Measurements from ENCODE around the gene COX10. TPM values are rescaled to one million over a fixed set of nuclear protein-coding genes. Genes with fewer than 3 reads are reported as not detected.

Gene COX10
- total RNA-seq, 2 experiments from 2014 or later, result 21.1 to 24.9 TPM

DNA sequence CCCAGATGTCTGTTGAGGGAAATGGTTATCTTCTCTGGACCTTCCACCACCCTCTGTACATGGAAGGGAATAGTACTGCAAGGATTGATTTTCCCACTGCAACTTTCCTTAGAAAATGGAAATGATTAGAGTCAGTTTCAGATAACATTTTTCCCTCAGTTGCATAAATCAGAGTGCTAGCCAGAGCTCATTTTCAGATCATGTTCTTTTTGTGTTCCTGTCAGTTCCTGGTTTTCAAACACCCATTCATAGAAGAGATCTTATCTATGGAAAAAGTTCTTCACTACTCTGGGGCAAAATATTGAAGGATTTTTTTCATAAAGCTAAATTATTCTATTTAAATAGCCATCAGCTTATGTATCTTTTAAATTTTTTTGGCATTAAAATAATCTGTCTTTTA, 11.7 kb upstream of the COX10 start:
- Histone ChIP-seq H3K4me3 (ENCODE audit: low read depth, low read length, poor library complexity, severe bottlenecking) (no peak overlapping the region), H4K20me1 (ENCODE audit: insufficient read depth, low read length) (peaks cover 4% of the 10 kb centered on the region; the same call in 1 of the 2 replicates), H3K36me3 (ENCODE audit: insufficient read depth, low read length) (peaks cover 56% of the 10 kb centered on the region), H3K9me3 (ENCODE audit: low read length) (no peaks in the 10 kb centered on the region), H3K4me2 (ENCODE audit: low read length) (no peak overlapping the region), H2AFZ (ENCODE audit: low read length) (no peak overlapping the region), H3K79me2 (ENCODE audit: insufficient read depth, low read depth, low read length) (no peaks in the 10 kb centered on the region), H3K9me2 (ENCODE audit: insufficient read depth, low read length) (no peaks in the 10 kb centered on the region), H3K27ac (ENCODE audit: low read depth, low read length, poor library complexity, severe bottlenecking) (no peak overlapping the region), H3K4me1 (ENCODE audit: insufficient read depth, low read length, poor library complexity, severe bottlenecking) (no peaks in the 10 kb centered on the region)
- no TSS peak for BruUV-seq (replicated peaks)
- no peak for DNase-seq (ENCODE audit: low spot score)
- ChIA-PET POLR2A (interaction anchor here (0.5 to 1.0 kb wide), 5 partner anchors 13 to 398 kb away, joined by 3 to 5 read pairs (median 4); no protein-coding TSS in a partner anchor), CTCF (ENCODE audit: unreplicated experiment) (no interaction called here)
- intact Hi-C loops (cut with micrococcal nuclease; ENCODE audit: unreplicated experiment), result no loop called here
- TF ChIP-seq, protein P1, sequence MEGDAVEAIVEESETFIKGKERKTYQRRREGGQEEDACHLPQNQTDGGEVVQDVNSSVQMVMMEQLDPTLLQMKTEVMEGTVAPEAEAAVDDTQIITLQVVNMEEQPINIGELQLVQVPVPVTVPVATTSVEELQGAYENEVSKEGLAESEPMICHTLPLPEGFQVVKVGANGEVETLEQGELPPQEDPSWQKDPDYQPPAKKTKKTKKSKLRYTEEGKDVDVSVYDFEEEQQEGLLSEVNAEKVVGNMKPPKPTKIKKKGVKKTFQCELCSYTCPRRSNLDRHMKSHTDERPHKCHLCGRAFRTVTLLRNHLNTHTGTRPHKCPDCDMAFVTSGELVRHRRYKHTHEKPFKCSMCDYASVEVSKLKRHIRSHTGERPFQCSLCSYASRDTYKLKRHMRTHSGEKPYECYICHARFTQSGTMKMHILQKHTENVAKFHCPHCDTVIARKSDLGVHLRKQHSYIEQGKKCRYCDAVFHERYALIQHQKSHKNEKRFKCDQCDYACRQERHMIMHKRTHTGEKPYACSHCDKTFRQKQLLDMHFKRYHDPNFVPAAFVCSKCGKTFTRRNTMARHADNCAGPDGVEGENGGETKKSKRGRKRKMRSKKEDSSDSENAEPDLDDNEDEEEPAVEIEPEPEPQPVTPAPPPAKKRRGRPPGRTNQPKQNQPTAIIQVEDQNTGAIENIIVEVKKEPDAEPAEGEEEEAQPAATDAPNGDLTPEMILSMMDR (conservative IDR thresholded peaks at IDR 0.05; ENCODE audit: low read length), result no peak
- no peak for TF ChIP-seq EZH2phosphoT487 (IDR thresholded peaks at IDR 0.05; ENCODE audit: borderline replicate concordance, low read depth, low read length)

DNA sequence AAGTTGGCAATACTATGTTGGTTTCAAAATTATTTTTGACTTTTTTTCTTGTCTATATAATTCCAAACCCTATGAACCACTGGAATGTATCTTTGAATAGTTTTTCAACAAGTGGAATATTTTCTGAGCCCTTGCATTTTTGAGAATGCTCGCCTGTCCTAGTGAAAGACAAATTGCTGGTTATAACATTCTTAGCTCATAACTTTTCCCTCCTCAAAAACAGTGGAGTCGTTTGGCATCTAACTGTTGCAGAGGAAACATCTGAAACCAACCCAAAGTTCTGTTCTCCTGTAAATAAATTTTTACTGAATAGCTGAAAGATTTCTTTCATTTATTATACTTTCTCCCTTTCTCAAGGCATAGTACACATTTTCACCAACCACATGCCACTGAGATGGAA, 11.3 kb upstream of the COX10 start:
- Histone ChIP-seq H3K36me3 (ENCODE audit: insufficient read depth, low read length) (peaks cover 56% of the 10 kb centered on the region), H4K20me1 (ENCODE audit: insufficient read depth, low read length) (peaks cover 4% of the 10 kb centered on the region; the same call in 1 of the 2 replicates), H3K9me2 (ENCODE audit: insufficient read depth, low read length) (no peaks in the 10 kb centered on the region), H3K9me3 (ENCODE audit: low read length) (no peaks in the 10 kb centered on the region), H3K79me2 (ENCODE audit: insufficient read depth, low read depth, low read length) (no peaks in the 10 kb centered on the region), H3K4me1 (ENCODE audit: insufficient read depth, low read length, poor library complexity, severe bottlenecking) (no peaks in the 10 kb centered on the region), H3K27ac (ENCODE audit: low read depth, low read length, poor library complexity, severe bottlenecking) (no peak overlapping the region), H3K4me3 (ENCODE audit: low read depth, low read length, poor library complexity, severe bottlenecking) (no peak overlapping the region), H2AFZ (ENCODE audit: low read length) (no peak overlapping the region), H3K4me2 (ENCODE audit: low read length) (no peak overlapping the region)
- POLR2A ChIA-PET, result interaction anchor here (0.5 to 1.0 kb wide), 4 partner anchors 14 to 398 kb away, joined by 3 to 6 read pairs (median 4); no protein-coding TSS in a partner anchor
- TF ChIP-seq EZH2phosphoT487 (IDR thresholded peaks at IDR 0.05; ENCODE audit: borderline replicate concordance, low read depth, low read length), result no peak
- TF ChIP-seq, protein P1 (conservative IDR thresholded peaks at IDR 0.05; ENCODE audit: low read length), result no peak
- DNase-seq (ENCODE audit: low spot score), result no peak
- no TSS peak for BruUV-seq (replicated peaks)
- CTCF ChIA-PET (ENCODE audit: unreplicated experiment), result no interaction called here
- intact Hi-C loops (cut with micrococcal nuclease; ENCODE audit: unreplicated experiment), result no loop called here

DNA sequence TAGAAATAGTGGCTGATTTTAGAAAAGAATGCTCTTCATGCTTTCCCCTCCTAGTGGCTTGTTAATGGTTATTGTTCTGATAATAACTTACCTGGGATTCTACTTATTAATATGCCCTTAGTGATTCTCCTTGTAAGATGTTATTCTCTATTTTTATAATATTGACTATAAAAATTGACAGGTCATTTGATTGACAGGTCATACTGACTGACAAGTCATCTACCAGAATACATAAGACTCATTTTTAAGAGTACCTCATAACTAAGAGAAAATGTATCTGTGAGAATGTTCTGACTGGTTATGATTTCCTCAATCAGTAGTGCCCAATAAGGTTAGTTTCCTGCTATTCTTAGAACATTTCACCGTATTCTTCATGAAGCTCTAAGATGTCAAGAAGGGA, 8.6 kb upstream of the COX10 start:
- H3K36me3 ChIP-seq (ENCODE audit: insufficient read depth, low read length), result peaks cover 75% of the 10 kb centered on the region
- intact Hi-C loops (cut with micrococcal nuclease; ENCODE audit: unreplicated experiment), result loop anchor here (10.0 kb wide), 1 partner anchor 466 kb away; no protein-coding TSS in a partner anchor
- no peak overlapping the region for H3K4me2 ChIP-seq (ENCODE audit: low read length)
- H3K27ac ChIP-seq (ENCODE audit: low read depth, low read length, poor library complexity, severe bottlenecking), result no peak overlapping the region
- POLR2A ChIA-PET, result interaction anchor here (1.7 kb wide), 1 partner anchor 10 kb away, joined by 5 read pairs; no protein-coding TSS in a partner anchor
- CTCF ChIA-PET (ENCODE audit: unreplicated experiment), result no interaction called here
- no peaks in the 10 kb centered on the region for H4K20me1 ChIP-seq (ENCODE audit: insufficient read depth, low read length)
- no peaks in the 10 kb centered on the region for H3K4me1 ChIP-seq (ENCODE audit: insufficient read depth, low read length, poor library complexity, severe bottlenecking)
- H3K9me3 ChIP-seq (ENCODE audit: low read length), result peaks cover 11% of the 10 kb centered on the region; the same call in 1 of the 2 replicates
- DNase-seq (ENCODE audit: low spot score), result no peak
- no peaks in the 10 kb centered on the region; the same call in 1 of the 2 replicates for H3K79me2 ChIP-seq (ENCODE audit: insufficient read depth, low read depth, low read length)
- no peak overlapping the region for H3K4me3 ChIP-seq (ENCODE audit: low read depth, low read length, poor library complexity, severe bottlenecking)
- TF ChIP-seq, protein P1 (conservative IDR thresholded peaks at IDR 0.05; ENCODE audit: low read length), result no peak
- no peak for TF ChIP-seq EZH2phosphoT487 (IDR thresholded peaks at IDR 0.05; ENCODE audit: borderline replicate concordance, low read depth, low read length)
- no peaks in the 10 kb centered on the region for H3K9me2 ChIP-seq (ENCODE audit: insufficient read depth, low read length)
- H2AFZ ChIP-seq (ENCODE audit: low read length), result no peak overlapping the region
- no TSS peak for BruUV-seq (replicated peaks)

Data from OCI-LY7 (cell line).